Superior temporal gyrus (tissue), 1 donor: ENCODE results near the gene LRP1B.
"Not testable (repeated sequence)": the region's sequence is repeated elsewhere in the genome, so short reads cannot be mapped to it uniquely, and the experiment has no call there.

ENCODE experiments used
- DNase-seq: peaks from one replicate; pipeline ENCODE4 v3.0.0-alpha.2; 2016; ENCODE audit errors: extremely low spot score

Gene LRP1B

GRCh38 chr2:142104134-142104758 lies 26.6 kb downstream of the LRP1B start:
- no peak for DNase-seq

- DNase-seq = no peak
Observed at GRCh38 chr2:142100970-142101369, 29.8 kb downstream of the LRP1B start.

GRCh38 chr2:142100139-142100873 lies 30.5 kb downstream of the LRP1B start:
- DNase-seq = no peak

GRCh38 chr2:142097711-142098110 lies 33.1 kb downstream of the LRP1B start:
- DNase-seq = no peak

GRCh38 chr2:142095647-142096046 lies 35.2 kb downstream of the LRP1B start:
- DNase-seq = no peak

- no peak for DNase-seq
Observed at GRCh38 chr2:142094233-142094632, 36.6 kb downstream of the LRP1B start.

GRCh38 chr2:142088058-142088568 lies 42.7 kb downstream of the LRP1B start:
- DNase-seq = no peak

GRCh38 chr2:142087585-142087984 lies 43.2 kb downstream of the LRP1B start:
- DNase-seq = not testable (repeated sequence)

GRCh38 chr2:142082368-142082767 lies 48.4 kb downstream of the LRP1B start:
- DNase-seq = no peak

- no peak for DNase-seq
Observed at GRCh38 chr2:142076317-142076716, 54.5 kb downstream of the LRP1B start.

- no peak for DNase-seq
Observed at GRCh38 chr2:142075826-142076225, 55.0 kb downstream of the LRP1B start.

GRCh38 chr2:142069251-142069888 lies 61.4 kb downstream of the LRP1B start:
- DNase-seq = no peak

- peak; percentile 44 for DNase-seq
Observed at GRCh38 chr2:142065700-142066099, 65.1 kb downstream of the LRP1B start.

- no peak for DNase-seq
Observed at GRCh38 chr2:142065156-142065555, 65.7 kb downstream of the LRP1B start.

- no peak for DNase-seq
Observed at GRCh38 chr2:142061733-142062132, 69.1 kb downstream of the LRP1B start.

GRCh38 chr2:142058149-142058548 lies 72.7 kb downstream of the LRP1B start:
- no peak for DNase-seq

GRCh38 chr2:142056784-142057183 lies 74.0 kb downstream of the LRP1B start:
- no peak for DNase-seq

GRCh38 chr2:142052220-142052863 lies 78.5 kb downstream of the LRP1B start:
- DNase-seq = no peak

- no peak for DNase-seq
Observed at GRCh38 chr2:142048581-142048980, 82.2 kb downstream of the LRP1B start.

GRCh38 chr2:142045641-142046040 lies 85.2 kb downstream of the LRP1B start:
- no peak for DNase-seq

- DNase-seq = no peak
Observed at GRCh38 chr2:142044197-142044596, 86.6 kb downstream of the LRP1B start.

GRCh38 chr2:142042536-142043199 lies 88.1 kb downstream of the LRP1B start:
- DNase-seq = no peak
